OCI-M2 (cell line): ENCODE results near the gene CCNH.

Source experiments
- DNase-seq: peaks from one replicate; lab custom pipeline; 2025; ENCODE audit not compliant: unreplicated experiment; lab: John Stamatoyannopoulos, UW

The CCNH gene

DNA sequence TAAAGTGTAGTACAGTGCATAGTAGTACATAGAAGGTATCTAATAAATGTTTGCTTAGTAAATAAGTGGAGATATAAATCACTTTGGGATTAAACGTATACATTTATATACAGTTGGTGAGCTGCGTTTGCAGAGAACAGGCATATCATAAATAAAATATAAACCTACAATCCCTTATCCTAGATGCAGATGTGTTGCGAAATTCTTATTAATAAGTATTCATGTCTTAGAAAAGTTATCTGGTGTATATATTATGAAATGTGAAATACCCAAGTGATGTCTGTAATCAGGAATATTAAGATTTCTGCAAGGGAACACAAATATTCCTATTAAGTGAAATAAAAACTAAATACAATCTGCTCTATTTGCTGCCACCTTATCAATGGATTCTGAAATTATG lies 8.8 kb downstream of the CCNH start:
- no peak for DNase-seq

GRCh38 chr5:87403409-87403808 lies 9.3 kb downstream of the CCNH start:
- no peak for DNase-seq

DNA sequence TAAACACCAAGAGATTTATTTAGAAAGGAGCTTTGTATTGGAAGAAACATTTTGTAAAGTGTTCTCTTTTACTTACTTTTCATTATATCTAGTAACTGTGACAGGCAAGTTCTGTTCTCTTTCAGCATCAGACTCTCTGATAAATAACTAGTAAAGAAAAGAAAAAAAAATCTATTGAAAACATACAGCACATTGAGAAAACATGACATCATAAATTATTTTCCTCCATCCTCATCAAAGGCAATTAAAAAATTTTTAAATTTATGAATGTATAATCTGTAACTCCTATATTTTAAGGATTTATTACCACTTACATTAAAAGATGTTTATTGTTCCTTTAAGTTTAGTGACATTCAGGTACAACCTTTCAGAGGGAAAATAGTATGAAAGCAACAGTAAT lies 11.1 kb downstream of the CCNH start:
- no peak for DNase-seq

- DNase-seq = no peak
Measured at GRCh38 chr5:87400305-87400899, 12.3 kb downstream of the CCNH start.

DNA sequence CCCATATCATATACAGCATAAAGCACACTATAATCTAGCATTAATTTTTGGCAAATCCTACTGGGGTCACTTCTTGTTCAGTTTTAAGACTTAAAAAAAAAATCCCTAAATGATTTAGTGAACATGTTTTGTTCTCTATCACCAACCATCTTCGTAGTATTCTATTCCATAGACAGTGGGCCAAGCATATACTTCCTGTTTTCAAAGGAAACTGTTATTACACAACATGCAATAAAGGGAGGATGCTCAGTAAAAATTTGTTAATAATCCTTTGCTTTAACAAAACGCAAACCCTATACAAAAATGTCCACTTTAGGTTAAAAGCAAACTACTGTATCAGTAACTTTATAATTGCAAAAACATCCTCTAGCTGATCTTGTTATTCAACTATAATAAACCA lies 13.0 kb downstream of the CCNH start:
- DNase-seq = no peak

- no peak for DNase-seq
Measured at GRCh38 chr5:87398981-87399614, 13.6 kb downstream of the CCNH start.

DNA sequence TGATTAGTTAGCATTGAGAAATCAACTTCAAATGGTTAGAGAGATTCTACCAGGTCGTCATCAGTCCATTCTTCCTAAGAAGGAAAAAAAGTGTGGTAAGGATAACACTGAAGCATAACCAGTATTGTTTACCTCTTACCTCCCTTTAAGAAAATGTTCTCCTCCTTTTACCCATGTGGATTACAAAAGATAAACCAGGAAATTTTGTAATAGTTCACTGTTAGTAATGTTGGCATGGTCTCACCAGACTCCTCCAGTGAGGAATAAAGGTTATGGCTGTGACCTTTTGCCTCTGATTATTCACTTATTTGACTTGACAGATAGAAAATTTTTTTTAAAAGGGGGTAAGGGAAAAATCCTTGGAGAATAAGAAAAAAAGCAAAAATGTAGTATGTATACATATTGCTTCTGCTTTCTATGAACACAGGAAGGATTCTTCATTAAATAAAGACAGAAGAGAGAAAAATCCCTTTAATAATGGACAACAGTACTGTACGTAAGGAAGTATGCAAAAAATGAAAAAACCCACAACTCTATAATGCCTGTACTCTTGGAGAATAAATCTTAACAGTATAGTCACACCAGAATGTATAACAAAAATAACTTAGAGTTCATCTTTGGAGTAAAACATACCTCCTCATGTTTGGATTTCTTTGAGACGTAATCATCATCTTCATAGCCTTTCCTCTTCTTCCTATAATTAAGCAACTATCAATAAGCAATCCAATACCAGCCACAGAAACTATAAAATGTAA lies 18.1 kb downstream of the CCNH start:
- no peak for DNase-seq

- DNase-seq = no peak
Measured at GRCh38 chr5:87393331-87393730, 19.4 kb downstream of the CCNH start.

DNA sequence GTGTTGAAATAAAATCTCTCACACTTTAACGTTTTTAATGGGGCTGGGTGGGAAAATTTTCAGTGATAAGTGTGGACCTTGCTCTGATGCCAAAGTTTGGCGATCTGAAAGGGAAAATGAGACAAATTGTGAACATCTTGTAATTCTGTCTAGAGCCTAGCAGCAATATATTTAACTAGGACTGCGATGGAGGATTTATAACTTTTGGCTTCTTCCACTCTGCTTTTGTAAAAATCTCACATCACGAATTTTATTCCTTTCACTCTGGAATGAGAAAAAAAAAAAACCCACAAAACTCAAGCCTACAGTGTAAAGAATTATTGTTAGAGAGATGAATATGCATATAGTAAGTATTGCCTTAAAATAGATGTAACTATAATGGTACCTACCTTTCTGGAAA lies 19.9 kb downstream of the CCNH start:
- no peak for DNase-seq

- DNase-seq = no peak
Measured at GRCh38 chr5:87392170-87392569, 20.6 kb downstream of the CCNH start.

DNA sequence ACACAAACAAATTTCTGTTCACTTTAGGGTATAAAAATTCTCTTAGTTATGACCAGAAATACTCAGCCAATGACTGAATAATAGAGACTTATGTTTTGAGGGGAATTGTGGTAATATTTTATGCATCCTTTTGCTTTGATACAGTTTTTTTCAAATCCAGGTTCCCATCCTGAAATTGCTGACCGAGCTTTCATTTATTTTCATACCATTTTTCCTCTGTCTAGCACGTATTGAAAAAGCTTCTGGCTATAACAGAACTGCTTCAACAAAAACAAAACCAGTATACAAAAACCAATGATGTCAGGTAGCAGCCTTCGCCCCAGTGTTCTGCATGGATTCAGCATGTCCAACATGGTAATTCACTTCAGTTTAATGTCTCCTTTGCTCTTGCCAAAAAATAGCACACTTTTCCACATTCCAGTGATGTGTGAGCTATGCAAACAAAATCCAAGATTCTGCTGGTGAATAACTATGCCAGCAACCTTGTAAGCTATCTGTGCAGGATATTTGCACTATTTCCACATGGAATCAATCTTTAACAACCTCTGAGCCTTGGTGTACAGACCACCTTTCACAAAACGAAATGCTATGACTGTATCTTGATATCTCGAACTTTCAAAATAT lies 22.0 kb downstream of the CCNH start:
- DNase-seq = no peak

DNA sequence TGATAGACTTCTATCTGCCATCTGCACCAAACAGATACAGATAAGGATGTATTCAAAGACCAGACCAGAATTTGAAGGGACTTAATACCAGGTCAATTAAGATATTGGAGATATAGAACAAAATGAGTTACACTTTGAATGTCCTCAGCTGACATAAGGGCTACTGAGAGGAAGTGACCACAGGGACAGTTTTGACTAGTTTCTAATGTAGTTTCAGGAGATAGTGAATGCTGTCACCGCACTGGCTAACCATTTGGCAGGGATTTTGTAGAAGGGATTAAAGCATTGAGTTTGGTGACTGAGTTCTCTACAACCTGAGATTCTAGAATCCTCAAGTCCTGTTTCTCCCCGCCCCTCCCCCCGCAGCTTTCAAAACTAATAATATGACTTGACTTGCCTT lies 22.7 kb downstream of the CCNH start:
- no peak for DNase-seq

DNA sequence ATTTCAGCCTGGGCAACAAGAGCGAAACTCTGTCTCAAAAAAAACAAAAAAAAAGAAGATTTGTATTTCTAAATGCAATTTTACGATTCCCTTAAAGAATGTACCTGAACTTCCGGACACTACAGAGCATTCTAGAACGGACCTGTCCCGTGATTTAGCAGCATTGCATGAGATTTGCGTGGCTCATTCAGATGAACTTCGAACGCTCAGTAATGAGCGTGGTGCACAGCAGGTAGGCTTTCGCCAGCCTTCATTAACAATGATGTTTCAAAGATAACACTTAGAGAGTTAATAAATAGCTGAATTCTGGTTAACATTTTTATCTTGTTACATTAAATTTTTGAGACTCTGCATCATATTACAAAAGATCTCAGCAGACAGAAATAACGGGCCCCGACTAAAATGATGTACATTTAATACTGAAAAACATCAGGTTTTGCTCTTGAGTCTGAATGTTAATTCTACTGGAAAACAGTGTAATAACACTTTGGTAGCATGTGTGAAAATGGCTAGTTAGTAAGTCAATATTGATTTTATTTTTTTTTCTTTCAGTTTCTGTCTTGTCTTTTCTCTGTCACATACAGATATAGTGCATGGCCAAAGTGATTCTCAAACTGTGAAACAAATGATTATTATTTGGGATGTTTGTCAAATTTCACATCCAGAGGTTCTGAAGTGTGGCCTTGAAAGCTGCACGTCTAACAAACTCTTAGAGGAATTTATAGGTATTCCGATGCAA lies 23.3 kb downstream of the CCNH start:
- no peak for DNase-seq

GRCh38 chr5:87388129-87388528 lies 24.6 kb downstream of the CCNH start:
- no peak for DNase-seq

DNA sequence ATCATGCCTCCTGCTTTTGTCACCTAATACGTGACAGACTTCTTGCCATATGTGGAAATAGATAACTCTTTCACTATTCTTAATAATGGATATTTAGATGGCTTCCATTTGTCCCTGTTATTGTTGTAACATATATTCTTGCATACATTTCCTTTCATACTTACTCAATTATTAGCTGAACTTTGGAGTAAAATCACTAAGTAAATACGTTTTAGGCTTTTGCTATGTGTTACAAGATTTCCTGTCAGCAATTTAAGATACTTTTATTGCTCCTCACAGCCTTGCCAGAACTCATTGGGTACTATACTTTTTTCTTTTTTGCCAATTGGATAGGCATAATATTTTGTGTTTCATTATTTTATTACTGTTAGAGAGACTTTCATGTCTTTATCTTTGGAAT lies 26.9 kb downstream of the CCNH start:
- DNase-seq = no peak

- no peak for DNase-seq
Measured at GRCh38 chr5:87383216-87383615, 29.5 kb downstream of the CCNH start.

DNA sequence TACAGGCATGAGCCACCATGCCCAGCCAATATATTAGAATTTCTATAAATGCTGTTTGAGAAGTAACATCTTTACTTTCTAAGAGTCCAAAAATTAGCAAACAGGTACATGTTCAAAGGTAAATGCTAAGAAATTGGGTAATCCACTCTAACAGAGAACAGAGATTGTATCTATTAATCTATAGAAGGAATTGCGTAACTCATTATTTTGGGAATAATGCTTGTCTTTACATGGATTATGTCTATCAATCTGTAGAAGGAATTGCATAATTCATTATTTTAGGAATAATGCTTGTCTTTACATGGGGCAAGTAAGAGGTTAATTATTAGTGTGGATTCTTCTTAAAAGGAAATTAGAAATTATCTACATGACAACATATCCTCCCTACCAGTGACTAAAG lies 30.5 kb downstream of the CCNH start:
- DNase-seq = no peak

- no peak for DNase-seq
Measured at GRCh38 chr5:87372705-87373104, 40.0 kb downstream of the CCNH start.

DNA sequence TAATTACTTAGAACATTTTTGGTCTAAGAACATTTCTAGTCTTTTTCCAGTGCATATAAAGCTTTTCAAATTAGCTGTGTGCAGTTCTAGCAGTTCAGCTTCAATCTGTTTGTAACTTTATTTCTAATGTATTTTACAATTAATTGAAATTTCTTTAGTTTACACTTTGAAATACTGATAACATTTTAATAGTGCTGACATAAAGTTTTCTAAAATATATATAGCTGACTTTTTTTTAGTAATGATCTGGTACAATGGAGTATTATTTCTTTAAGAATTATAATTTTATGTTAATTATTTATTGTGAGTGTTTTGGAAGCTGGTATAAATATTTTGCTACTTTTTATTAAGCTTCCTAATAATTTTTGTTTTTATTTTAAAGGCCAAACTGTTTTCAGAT lies 43.3 kb downstream of the CCNH start:
- no peak for DNase-seq

DNA sequence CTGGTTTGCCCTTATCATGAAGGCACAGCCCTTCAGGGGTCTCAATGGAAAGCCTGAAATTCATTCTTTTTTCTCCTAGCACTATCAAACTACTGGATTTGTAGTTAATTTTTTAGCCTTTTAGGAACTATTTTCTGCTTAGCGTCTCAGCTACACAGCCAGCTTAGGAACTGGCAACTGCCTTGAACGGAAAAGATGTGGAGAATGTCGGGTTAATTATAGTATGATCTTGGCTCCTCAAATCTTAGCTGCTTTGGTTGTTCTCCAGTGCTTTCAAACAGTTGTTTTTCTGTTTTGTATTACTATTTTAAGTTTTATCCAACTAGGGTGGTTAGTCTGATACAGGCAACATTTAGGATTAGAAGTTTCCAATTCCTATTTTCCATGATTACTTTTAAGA lies 44.1 kb downstream of the CCNH start:
- DNase-seq = no peak

DNA sequence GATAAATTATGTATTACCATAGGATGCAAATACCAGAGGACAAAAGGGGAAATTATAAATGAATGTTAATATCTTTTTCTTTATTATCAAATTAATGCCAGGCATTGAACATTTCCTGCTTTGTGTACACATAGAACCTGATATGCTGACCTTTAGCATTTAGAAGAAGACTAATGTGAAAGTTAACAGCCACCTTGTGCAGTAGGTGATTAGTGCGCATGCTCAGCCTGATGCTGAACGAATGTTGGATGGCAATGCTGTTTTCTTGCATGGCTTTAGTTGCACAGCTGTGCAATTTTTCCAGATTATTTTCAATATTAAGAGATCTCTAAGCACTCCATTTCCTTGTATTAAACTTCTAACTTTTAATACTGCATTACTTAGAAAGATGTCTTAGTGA lies 45.5 kb downstream of the CCNH start:
- no peak for DNase-seq
